Right lobe of liver (tissue), 6 donors: ENCODE data around the gene PAQR8. TPM values are rescaled to one million over a fixed set of nuclear protein-coding genes. Genes with fewer than 3 reads are reported as not detected.

ENCODE experiments used
- ATAC-seq, 4 donors: fragments of 200-7000 bp; cut with Tn5 transposase; one replicate each; pipeline ENCODE4 v1.9.1; 2020; ENCODE audit warnings: mild to moderate bottlenecking in 4 of 4, moderate library complexity in 4 of 4
- DNase-seq, 3 donors: peaks; one replicate each; pipeline ENCODE4 v3.0.0-alpha.2; 2020
- H3K27ac ChIP-seq, 3 donors: fragments of 200-600 bp; one replicate each; pipeline ENCODE4 v1.8.0; 2022
- H3K27me3 ChIP-seq, 2 donors: fragments of 200-600 bp; one replicate each; pipeline ENCODE4 v1.8.0; 2022
- H3K36me3 ChIP-seq, 4 donors: fragments of 200-600 bp; sonication (generic) in 1 of 4; one replicate each; pipeline versions ENCODE4 v1.5.1 to v1.8.0; 2017 to 2022; ENCODE audit warnings: control low read depth in 1 of 4
- H3K4me1 ChIP-seq, 4 donors: fragments of 200-600 bp; sonication (generic) in 1 of 4; one replicate each; pipeline versions ENCODE4 v1.5.1 to v1.8.0; 2017 to 2022; ENCODE audit warnings: control low read depth in 1 of 4
- H3K4me3 ChIP-seq, 3 donors: fragments of 200-600 bp; one replicate each; pipeline ENCODE4 v1.8.0; 2022
- H3K9me3 ChIP-seq, 4 donors: fragments of 200-600 bp; sonication (generic) in 1 of 4; one replicate each; pipeline versions ENCODE4 v1.5.1 to v1.8.0; 2017 to 2022; ENCODE audit warnings: control low read depth in 1 of 4
- CTCF ChIP-seq, 4 donors: fragments of 200-600 bp in 3 of 4; fragments of 450-650 bp in 1 of 4; IDR thresholded peaks; one replicate each; pipeline versions ENCODE4 v1.5.1 to v1.8.0; 2016 to 2022; ENCODE audit warnings: antibody characterized with exemption in 4 of 4, mild to moderate bottlenecking in 2 of 4
- POLR2A ChIP-seq: fragments of 450-650 bp; IDR thresholded peaks from one replicate; pipeline ENCODE4 v1.6.1; 2017; ENCODE audit warnings: antibody characterized with exemption, mild to moderate bottlenecking
- WGBS: methylation state at CpG from one replicate; pipeline ENCODE4 v1.1.6; 2018; ENCODE audit warnings: low coverage, low lambda C conversion rate; ENCODE audit not compliant: insufficient coverage; ENCODE audit errors: missing lambda C conversion rate; 5-methylcytosine and 5-hydroxymethylcytosine counted together
- intact Hi-C, 2 donors: fragments of 100-400 bp; cut with DNase I; formaldehyde crosslinking; loops; one replicate each; pipeline versions ENCODE4 v1.11.2 to v1.14.1; 2022
- total RNA-seq, 6 experiments: library from RNA; depleted of rRNA in 2 of 6; stranded (reverse); fragments of >200 nt in 2 of 6; fragmentation: NEBNext Ultra II Directional in 3 of 6; extraction: Animal tissue kit (Norgen Biotek cat#: 25700) in 3 of 6; gene quantifications; one replicate each; pipeline versions ENCODE4 v1.1.0 to v1.2.4, GENCODE V29; 2016 to 2023
- donor health status: DM: no; HTN: yes; CAD: no.
- donor health status: DM: no; HTN: no; CAD: no.
- donor health status: DM: no; HTN: no; CAD: no.
- donor health status: DM: no; HTN: yes; CAD: no.
- donor health status: DM: no; HTN: yes; CAD: no.

Gene PAQR8
- total RNA-seq, 6 experiments from 2014 or later = 0.29 to 1.5 (median 0.77) TPM

GRCh38 chr6:52435345-52435744 is 73.4 kb downstream of the PAQR8 start:
- DNase-seq (no peak), ATAC-seq (no peak)
- Histone ChIP-seq H3K4me1 (no peaks in the 10 kb centered on the region), H3K36me3 (no peaks in the 10 kb centered on the region), H3K27me3 (no peaks in the 10 kb centered on the region), H3K27ac (no peak overlapping the region), H3K9me3 (no peaks in the 10 kb centered on the region), H3K4me3 (no peak overlapping the region)
- 83% methylated on average over 1 of the region's 1 CpG for WGBS
- intact Hi-C loops = no loop called here
- TF ChIP-seq POLR2A = no peak
- TF ChIP-seq CTCF (IDR thresholded peaks at IDR 0.05) = no peak

- H3K27me3 ChIP-seq = no peaks in the 10 kb centered on the region
- 79% methylated on average over 2 of the region's 2 CpGs for WGBS
- TF ChIP-seq CTCF (IDR thresholded peaks at IDR 0.05) (no peak), POLR2A (no peak)
- H3K4me1 ChIP-seq = no peaks in the 10 kb centered on the region
- DNase-seq (no peak), ATAC-seq (no peak)
- no peak overlapping the region for H3K4me3 ChIP-seq
- intact Hi-C loops = no loop called here
- H3K27ac ChIP-seq = no peak overlapping the region
- no peaks in the 10 kb centered on the region for H3K36me3 ChIP-seq
- H3K9me3 ChIP-seq = no peaks in the 10 kb centered on the region
Measured at GRCh38 chr6:52438926-52439325, 77.0 kb downstream of the PAQR8 start.

GRCh38 chr6:52454556-52454955 is 92.6 kb downstream of the PAQR8 start:
- Histone ChIP-seq H3K27ac (no peak overlapping the region), H3K9me3 (no peaks in the 10 kb centered on the region), H3K36me3 (peaks cover 0 to 5% (median 0%) of the 10 kb centered on the region in 4 donors), H3K27me3 (no peaks in the 10 kb centered on the region), H3K4me3 (no peak overlapping the region), H3K4me1 (no peaks in the 10 kb centered on the region)
- intact Hi-C loops = no loop called here
- no peak for TF ChIP-seq CTCF (IDR thresholded peaks at IDR 0.05)
- no peak for TF ChIP-seq POLR2A
- 90% methylated on average over 2 of the region's 2 CpGs for WGBS
- DNase-seq (no peak), ATAC-seq (no peak)

- WGBS = 62% methylated on average over 2 of the region's 2 CpGs
- no peaks in the 10 kb centered on the region for H3K4me1 ChIP-seq
- no peak overlapping the region for H3K4me3 ChIP-seq
- DNase-seq = no peak
- ATAC-seq = peak in 1 of 4 donors; percentile 40
- TF ChIP-seq POLR2A = no peak
- no peak for TF ChIP-seq CTCF (IDR thresholded peaks at IDR 0.05)
- H3K9me3 ChIP-seq = no peaks in the 10 kb centered on the region
- intact Hi-C loops = no loop called here
- peaks cover 0 to 5% (median 0%) of the 10 kb centered on the region in 4 donors for H3K36me3 ChIP-seq
- H3K27ac ChIP-seq = no peak overlapping the region
- no peaks in the 10 kb centered on the region for H3K27me3 ChIP-seq
Measured at GRCh38 chr6:52457096-52457495, 95.1 kb downstream of the PAQR8 start.

Other genes starting within 250 kb of the PAQR8 start
- not detected for gene IL17A, start 175.8 kb upstream of the PAQR8 start, total RNA-seq
- gene IL17F, start 117.7 kb upstream of the PAQR8 start, total RNA-seq = not detected
- gene MCM3, start 77.4 kb upstream of the PAQR8 start, total RNA-seq = 10 to 100 TPM in 3 of 6 experiments, 1 to 10 TPM in 3; 6.6 to 35.9 (median 10.5) TPM
- 10 to 100 TPM in 1 of 6 experiments, 1 to 10 TPM in 5; 3.6 to 10.4 (median 6.0) TPM for gene EFHC1, start 58.2 kb downstream of the PAQR8 start, total RNA-seq
- 10 to 100 TPM; 16.1 to 24.8 (median 17.8) TPM for gene TRAM2, start 214.9 kb downstream of the PAQR8 start, total RNA-seq